ENCODE measurements around the gene TDRD10. TPM values are rescaled to one million over a fixed set of nuclear protein-coding genes. Genes with fewer than 3 reads are reported as not detected.

TDRD10 gene
- polyA plus RNA-seq, 2 of the 4 experiments (the other 2 are of a cell fraction): 0.04 TPM; not detected in 1

- FAIRE-seq (no peak), DNase-seq (ENCODE audit: low read depth in 1 of 2, low spot score in 1 of 2) (no peak), ATAC-seq (no peak)
- H3K27ac ChIP-seq: no peak overlapping the region
- H3K4me2 ChIP-seq: no peak overlapping the region
- no peaks in the 10 kb centered on the region for H3K9me3 ChIP-seq
- POLR2A ChIA-PET: no interaction called here
- TF ChIP-seq RARB (CRISPR knock-in tag; IDR thresholded peaks at IDR 0.05) (no peak), CBX2 (IDR thresholded peaks at IDR 0.05; ENCODE audit: borderline replicate concordance, low read depth) (no peak), HES2 (IDR thresholded peaks at IDR 0.05) (no peak), TP53 (CRISPR knock-in tag; IDR thresholded peaks at IDR 0.05) (no peak), USF2 (IDR thresholded peaks at IDR 0.05) (no peak), SREBF2 (IDR thresholded peaks at IDR 0.05) (no peak), HEYL (CRISPR knock-in tag; IDR thresholded peaks at IDR 0.05) (no peak), ZFP36 (IDR thresholded peaks at IDR 0.05; ENCODE audit: borderline replicate concordance, partially characterized antibody) (no peak), NPAS2 (CRISPR knock-in tag; IDR thresholded peaks at IDR 0.05; ENCODE audit: borderline replicate concordance) (no peak), GATA3 (IDR thresholded peaks at IDR 0.05; ENCODE audit: borderline replicate concordance) (no peak), RCOR1 (IDR thresholded peaks at IDR 0.05; ENCODE audit: low read depth, low read length) (no peak), ESRRA (IDR thresholded peaks at IDR 0.05; ENCODE audit: borderline replicate concordance, low read length) (no peak), CHD4 (IDR thresholded peaks at IDR 0.05; ENCODE audit: borderline replicate concordance) (no peak), JUNB (IDR thresholded peaks at IDR 0.05) (no peak), NFE2L2 (conservative IDR thresholded peaks at IDR 0.05; ENCODE audit: low read length) (no peak), EP300 (IDR thresholded peaks at IDR 0.05) (no peak), PBX3 (IDR thresholded peaks at IDR 0.05) (no peak)
- WGBS (ENCODE audit: missing lambda C conversion rate): 44% methylated on average over 8 of the region's 8 CpGs
- no peaks in the 10 kb centered on the region for H3K4me1 ChIP-seq
- CTCF ChIA-PET: interaction anchor here (0.7 to 1.1 kb wide), 2 partner anchors 14 to 53 kb away, joined by 3 read pairs; no protein-coding TSS in a partner anchor
- H3K4me3 ChIP-seq: no peak overlapping the region
These were observed 8.7 kb upstream of the TDRD10 start for GRCh38 chr1:154493276-154493675.

- ATAC-seq (no peak), DNase-seq (ENCODE audit: low read depth in 1 of 2, low spot score in 1 of 2) (no peak), FAIRE-seq (no peak)
- no peak overlapping the region for H3K27ac ChIP-seq
- CTCF ChIA-PET: interaction anchor here (0.6 to 1.3 kb wide), 3 partner anchors 9 to 365 kb away, joined by 3 to 4 read pairs (median 3); no protein-coding TSS in a partner anchor
- POLR2A ChIA-PET: no interaction called here
- H3K4me3 ChIP-seq: no peak overlapping the region
- no peaks in the 10 kb centered on the region for H3K9me3 ChIP-seq
- H3K4me2 ChIP-seq: no peak overlapping the region
- H3K4me1 ChIP-seq: no peaks in the 10 kb centered on the region
- 71% methylated on average over 8 of the region's 8 CpGs for WGBS (ENCODE audit: missing lambda C conversion rate)
- TF ChIP-seq NR3C1 (IDR thresholded peaks at IDR 0.05): no peak
- no peak for TF ChIP-seq FOSB (CRISPR knock-in tag; IDR thresholded peaks at IDR 0.05)
- no peak for TF ChIP-seq MAFK (IDR thresholded peaks at IDR 0.05; ENCODE audit: partially characterized antibody)
- TF ChIP-seq REST (IDR thresholded peaks at IDR 0.05): no peak
- no peak for TF ChIP-seq ATOH8 (CRISPR knock-in tag; IDR thresholded peaks at IDR 0.05; ENCODE audit: low read depth)
- TF ChIP-seq E2F6 (IDR thresholded peaks at IDR 0.05; ENCODE audit: borderline replicate concordance, low read depth): no peak
- no peak for TF ChIP-seq FOSL2 (IDR thresholded peaks at IDR 0.05)
- TF ChIP-seq FOSL2 (CRISPR knock-in tag; IDR thresholded peaks at IDR 0.05): no peak
- TF ChIP-seq KDM5A (IDR thresholded peaks at IDR 0.05): no peak
- TF ChIP-seq EHF (CRISPR knock-in tag; IDR thresholded peaks at IDR 0.05): no peak
- TF ChIP-seq BHLHE40 (IDR thresholded peaks at IDR 0.05; ENCODE audit: low read depth, low read length): no peak
- no peak for TF ChIP-seq HDAC2 (IDR thresholded peaks at IDR 0.05)
- TF ChIP-seq MAX (IDR thresholded peaks at IDR 0.05): no peak
- no peak for TF ChIP-seq ZFP36 (IDR thresholded peaks at IDR 0.05; ENCODE audit: borderline replicate concordance, partially characterized antibody)
- no peak for TF ChIP-seq EHMT2 (IDR thresholded peaks at IDR 0.05; ENCODE audit: low read depth)
- no peak for TF ChIP-seq POLR2AphosphoS2 (conservative IDR thresholded peaks at IDR 0.05; ENCODE audit: low read length)
- TF ChIP-seq GATA3 (IDR thresholded peaks at IDR 0.05; ENCODE audit: borderline replicate concordance): no peak
These were observed 6.3 kb upstream of the TDRD10 start for GRCh38 chr1:154495496-154496273.

Measured in A549 (cell line).